GM12801 (cell line): ENCODE data around the gene USP48.

Experiments
- CTCF ChIP-seq: IDR thresholded peaks from one replicate; pipeline ENCODE4 v1.5.1; 2011; ENCODE audit warnings: control low read depth; ENCODE audit not compliant: insufficient read length; ENCODE audit errors: extremely low read depth

USP48 gene

GRCh38 chr1:21804536-21804935 is 21.6 kb upstream of the USP48 start:
- no peak for TF ChIP-seq CTCF

GRCh38 chr1:21801100-21801499 is 18.2 kb upstream of the USP48 start:
- no peak for TF ChIP-seq CTCF

GRCh38 chr1:21799730-21800129 is 16.8 kb upstream of the USP48 start:
- no peak for TF ChIP-seq CTCF

- no peak for TF ChIP-seq CTCF
Observed at GRCh38 chr1:21795075-21795474, 12.1 kb upstream of the USP48 start.

GRCh38 chr1:21794656-21795055 is 11.7 kb upstream of the USP48 start:
- no peak for TF ChIP-seq CTCF

- TF ChIP-seq CTCF, result no peak
Observed at GRCh38 chr1:21793104-21793503, 10.2 kb upstream of the USP48 start.

- no peak for TF ChIP-seq CTCF
Observed at GRCh38 chr1:21786640-21787039, 3.7 kb upstream of the USP48 start.
